Caco-2 (cell line): ENCODE results near the gene PRR5. TPM values are rescaled to one million over a fixed set of nuclear protein-coding genes. Genes with fewer than 3 reads are reported as not detected.

ENCODE experiments used
- BruUV-seq: library from RNA; stranded (reverse); fragments of 400-500 nt; replicated peaks from 2 replicates; lab custom pipeline; 2021; lab: Mats Ljungman, UMichigan
- CTCF ChIA-PET: fragments of 300-600 bp; sonication (Branson Sonifier 250); formaldehyde crosslinking; loops from one replicate; lab custom pipeline; 2022; ENCODE audit warnings: antibody characterized with exemption; lab: Charles Lee
- POLR2A ChIA-PET: fragments of 300-600 bp; sonication (Branson Sonifier 250); formaldehyde crosslinking; loops from one replicate; lab custom pipeline; 2022; ENCODE audit warnings: antibody characterized with exemption; lab: Charles Lee
- DNase-seq, 2 experiments: peaks; one replicate each; pipeline versions ENCODE4 v3.0.0 to v3.0.0-alpha.2; 2020 to 2022
- H3K27me3 ChIP-seq: replicated peaks from 2 replicates; pipeline ENCODE4 v1.6.0; 2011; ENCODE audit warnings: low read length; ENCODE audit not compliant: control insufficient read depth, insufficient read depth
- H3K36me3 ChIP-seq: 2 replicates; pipeline ENCODE4 v1.5.1; 2011; ENCODE audit warnings: low read length; ENCODE audit not compliant: control insufficient read depth, insufficient read depth
- H3K4me1 ChIP-seq: fragments of 250-450 bp; sonication (Bioruptor Pico); 2 replicates; pipeline ENCODE4 v1.5.1; 2020; ENCODE audit warnings: mild to moderate bottlenecking
- H3K4me3 ChIP-seq: 2 replicates; pipeline ENCODE4 v1.5.1; 2011; ENCODE audit warnings: low read depth, mild to moderate bottlenecking, control low read depth, low read length
- H3K9me3 ChIP-seq: fragments of 250-450 bp; sonication (Bioruptor Pico); 2 replicates; pipeline ENCODE4 v1.5.1; 2020; ENCODE audit warnings: mild to moderate bottlenecking, moderate library complexity
- H3K27ac Mint-ChIP-seq: one replicate; pipeline ENCODE4 v1.8.0; 2022; ENCODE audit warnings: mixed read lengths; ENCODE audit not compliant: unreplicated experiment
- H3K27me3 Mint-ChIP-seq: one replicate; pipeline ENCODE4 v1.8.0; 2022; ENCODE audit warnings: mixed read lengths; ENCODE audit not compliant: insufficient read depth, unreplicated experiment
- H3K36me3 Mint-ChIP-seq: one replicate; pipeline ENCODE4 v1.8.0; 2022; ENCODE audit warnings: mild to moderate bottlenecking, mixed read lengths; ENCODE audit not compliant: insufficient read depth, unreplicated experiment
- H3K4me1 Mint-ChIP-seq: one replicate; pipeline ENCODE4 v1.8.0; 2022; ENCODE audit warnings: low read depth, mixed read lengths; ENCODE audit not compliant: unreplicated experiment
- H3K4me3 Mint-ChIP-seq: one replicate; pipeline ENCODE4 v1.8.0; 2022; ENCODE audit warnings: mild to moderate bottlenecking, moderate library complexity, mixed read lengths; ENCODE audit not compliant: unreplicated experiment
- H3K9me3 Mint-ChIP-seq: one replicate; pipeline ENCODE4 v1.8.0; 2022; ENCODE audit warnings: mixed read lengths; ENCODE audit not compliant: unreplicated experiment
- intact Hi-C: fragments of 100-400 bp; cut with micrococcal nuclease; formaldehyde crosslinking; loops from one replicate; pipeline ENCODE4 v1.10.0; 2022; ENCODE audit not compliant: unreplicated experiment
- total RNA-seq: library from RNA; stranded (reverse); gene quantifications from 2 replicates; pipeline ENCODE4 v1.2.3, GENCODE V29; 2022
- TF ChIP-seq, protein P1 (sequence below), 2 experiments: fragments of 200-600 bp in 1 of 2; IDR thresholded peaks; 1 replicate in 1 of 2; 2 replicates in 1 of 2; pipeline versions ENCODE4 v1.5.1 to v1.8.0; 2011 to 2022; ENCODE audit warnings: antibody characterized with exemption in 1 of 2, control low read depth in 1 of 2, inconsistent platforms in 1 of 2, low read depth in 1 of 2, low read length in 1 of 2, mild to moderate bottlenecking in 1 of 2, moderate library complexity in 1 of 2; ENCODE audit not compliant: insufficient read depth in 1 of 2, severe bottlenecking in 1 of 2, unreplicated experiment in 1 of 2

The PRR5 gene
- total RNA-seq, 1 experiment from 2014 or later, result 82.8 TPM

DNA sequence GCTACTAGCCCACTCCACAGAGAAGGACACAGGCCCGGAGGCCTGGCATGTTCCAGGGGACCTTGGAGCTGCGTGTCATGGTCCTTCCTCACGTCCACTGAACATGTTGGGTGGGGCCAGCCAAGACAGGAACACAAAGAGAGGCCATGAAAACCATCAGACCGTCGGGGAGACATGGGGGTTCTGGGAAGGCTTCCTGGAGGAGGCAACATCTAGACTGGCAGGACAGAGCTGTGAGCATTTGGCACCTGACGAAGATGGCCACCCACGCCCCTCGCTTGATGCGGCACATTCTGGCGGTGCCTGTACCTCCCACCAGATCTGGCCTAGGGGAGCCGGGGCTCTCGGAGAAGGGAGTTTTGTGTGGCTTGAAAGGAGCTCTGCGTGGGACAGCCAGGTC lies 25.7 kb downstream of the PRR5 start:
- ChIA-PET POLR2A (interaction anchor here (0.6 kb wide), 1 partner anchor 244 kb away, joined by 3 read pairs; no protein-coding TSS in a partner anchor), CTCF (no interaction called here)
- DNase-seq, result no peak
- Histone ChIP-seq H3K4me3 (no peak overlapping the region), H3K36me3 (peaks cover 3% of the 10 kb centered on the region), H3K9me3 (no peaks in the 10 kb centered on the region), H3K27me3 (no peaks in the 10 kb centered on the region), H3K4me1 (peaks cover 37% of the 10 kb centered on the region)
- H3K4me1 Mint-ChIP-seq, result peaks cover 6% of the 10 kb centered on the region
- H3K9me3 Mint-ChIP-seq, result no peaks in the 10 kb centered on the region
- no peaks in the 10 kb centered on the region for H3K27me3 Mint-ChIP-seq
- BruUV-seq, result no TSS peak
- TF ChIP-seq, protein P1, sequence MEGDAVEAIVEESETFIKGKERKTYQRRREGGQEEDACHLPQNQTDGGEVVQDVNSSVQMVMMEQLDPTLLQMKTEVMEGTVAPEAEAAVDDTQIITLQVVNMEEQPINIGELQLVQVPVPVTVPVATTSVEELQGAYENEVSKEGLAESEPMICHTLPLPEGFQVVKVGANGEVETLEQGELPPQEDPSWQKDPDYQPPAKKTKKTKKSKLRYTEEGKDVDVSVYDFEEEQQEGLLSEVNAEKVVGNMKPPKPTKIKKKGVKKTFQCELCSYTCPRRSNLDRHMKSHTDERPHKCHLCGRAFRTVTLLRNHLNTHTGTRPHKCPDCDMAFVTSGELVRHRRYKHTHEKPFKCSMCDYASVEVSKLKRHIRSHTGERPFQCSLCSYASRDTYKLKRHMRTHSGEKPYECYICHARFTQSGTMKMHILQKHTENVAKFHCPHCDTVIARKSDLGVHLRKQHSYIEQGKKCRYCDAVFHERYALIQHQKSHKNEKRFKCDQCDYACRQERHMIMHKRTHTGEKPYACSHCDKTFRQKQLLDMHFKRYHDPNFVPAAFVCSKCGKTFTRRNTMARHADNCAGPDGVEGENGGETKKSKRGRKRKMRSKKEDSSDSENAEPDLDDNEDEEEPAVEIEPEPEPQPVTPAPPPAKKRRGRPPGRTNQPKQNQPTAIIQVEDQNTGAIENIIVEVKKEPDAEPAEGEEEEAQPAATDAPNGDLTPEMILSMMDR (IDR thresholded peaks at IDR 0.05; ENCODE audit: insufficient read depth in 1 of 2, low read depth in 1 of 2, low read length in 1 of 2, severe bottlenecking in 1 of 2, unreplicated experiment in 1 of 2), result no peak
- intact Hi-C loops, result no loop called here
- H3K27ac Mint-ChIP-seq, result peak overlapping the region; percentile 53
- H3K36me3 Mint-ChIP-seq, result peaks cover 75% of the 10 kb centered on the region
- H3K4me3 Mint-ChIP-seq, result no peak overlapping the region

DNA sequence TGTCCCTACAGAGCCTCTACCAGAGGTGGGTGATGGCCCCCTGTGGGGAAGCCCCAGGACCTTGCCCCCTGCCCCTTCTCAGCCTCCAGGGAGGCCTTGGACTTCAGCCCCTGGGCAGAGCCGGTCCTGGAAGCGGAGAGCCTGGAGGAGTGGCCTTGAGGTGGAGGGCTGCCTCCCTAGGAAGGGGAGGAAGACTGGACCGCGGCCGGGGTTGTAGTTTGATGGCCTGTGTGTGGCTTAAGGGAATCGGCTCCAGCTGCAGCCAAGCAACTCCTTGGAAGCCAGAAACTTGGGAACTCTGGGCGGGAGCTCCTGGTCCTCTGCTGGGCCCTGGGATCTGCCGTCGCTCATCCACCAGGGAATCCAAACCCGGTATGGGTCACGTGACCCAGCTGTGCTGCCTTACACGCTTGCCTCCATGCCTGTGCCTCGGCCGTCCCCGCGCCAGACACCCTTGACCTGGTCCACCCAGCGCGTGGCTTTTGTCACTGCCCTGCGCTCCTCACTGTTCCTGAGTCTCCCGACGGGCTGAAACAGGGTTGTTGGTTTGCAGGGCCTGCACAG lies 26.8 kb downstream of the PRR5 start:
- no peaks in the 10 kb centered on the region for H3K27me3 Mint-ChIP-seq
- no peaks in the 10 kb centered on the region for H3K9me3 Mint-ChIP-seq
- BruUV-seq, result no TSS peak
- no peak overlapping the region for H3K4me3 Mint-ChIP-seq
- no peak for DNase-seq
- TF ChIP-seq, protein P1 (IDR thresholded peaks at IDR 0.05; ENCODE audit: insufficient read depth in 1 of 2, low read depth in 1 of 2, low read length in 1 of 2, severe bottlenecking in 1 of 2, unreplicated experiment in 1 of 2), result no peak
- H3K4me1 ChIP-seq, result peaks cover 36% of the 10 kb centered on the region
- H3K9me3 ChIP-seq, result no peaks in the 10 kb centered on the region
- H3K27ac Mint-ChIP-seq, result peak overlapping the region; percentile 53
- POLR2A ChIA-PET, result no interaction called here
- H3K36me3 Mint-ChIP-seq, result peaks cover 82% of the 10 kb centered on the region
- H3K4me3 ChIP-seq, result no peak overlapping the region
- peaks cover 6% of the 10 kb centered on the region for H3K4me1 Mint-ChIP-seq
- H3K27me3 ChIP-seq, result no peaks in the 10 kb centered on the region
- CTCF ChIA-PET, result no interaction called here
- H3K36me3 ChIP-seq, result peaks cover 3% of the 10 kb centered on the region
- intact Hi-C loops, result no loop called here

DNA sequence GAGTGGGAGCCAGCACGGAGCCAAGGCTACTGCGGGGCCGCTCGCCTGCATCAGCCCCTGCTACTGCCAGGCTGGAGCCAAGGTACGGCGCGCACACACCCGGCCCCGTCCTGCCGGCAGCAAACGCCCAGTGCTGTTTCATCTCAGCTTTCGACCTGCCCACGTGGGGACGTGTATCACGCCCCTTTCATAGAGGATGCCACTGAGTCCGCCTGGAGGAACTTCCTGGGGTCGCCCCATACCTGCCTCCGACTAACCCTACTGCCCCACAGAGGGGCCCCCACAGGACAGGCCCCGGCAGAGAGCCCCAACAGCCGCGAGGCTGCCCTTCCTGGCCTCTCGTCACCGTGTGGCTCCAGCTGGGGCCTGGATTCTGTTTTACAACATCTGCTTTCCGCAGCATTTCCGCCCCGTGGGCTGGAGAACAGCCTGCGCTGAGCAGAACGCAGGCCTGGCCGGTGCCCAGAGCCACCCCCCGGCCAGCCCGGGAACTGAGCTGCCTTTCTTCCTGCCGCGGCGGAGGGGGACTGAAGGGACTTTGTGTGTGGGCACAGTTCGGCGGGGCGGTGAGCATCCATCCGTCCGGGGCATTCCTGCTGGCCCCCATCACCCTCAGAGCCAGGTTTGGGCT lies 27.5 kb downstream of the PRR5 start:
- CTCF ChIA-PET, result no interaction called here
- POLR2A ChIA-PET, result no interaction called here
- peaks cover 3% of the 10 kb centered on the region for H3K4me1 Mint-ChIP-seq
- H3K27ac Mint-ChIP-seq, result peak overlapping the region; percentile 53
- BruUV-seq, result no TSS peak
- DNase-seq, result no peak
- no peak overlapping the region for H3K4me3 ChIP-seq
- peaks cover 3% of the 10 kb centered on the region for H3K36me3 ChIP-seq
- H3K4me3 Mint-ChIP-seq, result no peak overlapping the region
- no peaks in the 10 kb centered on the region for H3K27me3 Mint-ChIP-seq
- H3K9me3 Mint-ChIP-seq, result no peaks in the 10 kb centered on the region
- intact Hi-C loops, result no loop called here
- TF ChIP-seq, protein P1 (IDR thresholded peaks at IDR 0.05; ENCODE audit: insufficient read depth in 1 of 2, low read depth in 1 of 2, low read length in 1 of 2, severe bottlenecking in 1 of 2, unreplicated experiment in 1 of 2), result no peak
- H3K27me3 ChIP-seq, result no peaks in the 10 kb centered on the region
- peaks cover 30% of the 10 kb centered on the region for H3K4me1 ChIP-seq
- no peaks in the 10 kb centered on the region for H3K9me3 ChIP-seq
- peaks cover 82% of the 10 kb centered on the region for H3K36me3 Mint-ChIP-seq
